HuH-7.5 (cell line): Measurements from ENCODE around the gene TMEM33.
"Not testable (repeated sequence)": the region's sequence is repeated elsewhere in the genome, so short reads cannot be mapped to it uniquely, and the experiment has no call there.

Experiments used
- DNase-seq: peaks from one replicate; pipeline ENCODE4 v3.0.0; 2011; ENCODE audit warnings: low spot score

Gene TMEM33

GRCh38 chr4:41934901-41935651 lies at the start of gene TMEM33:
Gene TMEM33 (plus strand): TSS chr4:41935429. CDS start chr4:41935485, 56 bp downstream.
- peak; percentile 53 for DNase-seq

GRCh38 chr4:41885456-41885855 lies 49.8 kb upstream of the TMEM33 start:
- no peak for DNase-seq

DNA sequence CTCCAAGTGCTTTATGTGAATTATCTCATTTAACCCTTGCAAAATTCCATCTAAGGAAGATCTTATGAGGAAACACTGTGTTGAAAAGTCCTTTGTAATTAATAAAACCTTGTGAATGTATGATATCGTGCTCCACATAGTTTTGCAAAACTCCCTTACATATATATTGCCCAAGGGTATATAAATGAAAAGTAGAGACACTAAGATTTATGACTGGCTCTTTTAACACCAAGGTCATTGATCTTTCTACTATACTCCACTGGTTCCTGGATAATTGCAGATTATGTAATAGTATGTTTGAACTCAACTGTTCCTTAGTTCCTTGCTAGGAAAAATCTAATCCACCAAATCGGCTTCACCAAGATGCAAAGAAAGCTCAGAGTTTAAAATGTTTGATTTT lies 48.0 kb upstream of the TMEM33 start:
- DNase-seq, result no peak

- DNase-seq, result no peak
These were observed 47.2 kb upstream of the TMEM33 start for GRCh38 chr4:41887821-41888686.

DNA sequence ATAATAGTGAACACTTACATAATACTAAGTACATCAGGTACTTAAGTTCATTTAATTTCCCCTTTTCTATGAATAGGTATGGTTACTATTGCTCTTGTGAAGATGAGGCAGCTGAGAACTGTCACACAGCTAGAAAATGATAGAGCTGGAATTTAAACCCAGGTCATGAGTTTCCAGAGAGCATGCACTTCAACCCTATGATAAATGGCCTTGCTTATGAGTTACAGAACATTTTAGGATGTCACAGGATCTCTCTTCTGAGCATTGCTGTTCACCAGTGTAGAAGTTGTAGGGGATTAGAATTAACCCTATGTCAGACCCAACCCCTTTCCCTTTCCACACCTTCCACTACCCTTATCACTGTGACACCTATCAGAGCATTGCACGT lies 46.5 kb upstream of the TMEM33 start:
- no peak for DNase-seq

- no peak for DNase-seq
These were observed 45.9 kb upstream of the TMEM33 start for GRCh38 chr4:41889317-41889716.

GRCh38 chr4:41890085-41890484 lies 45.1 kb upstream of the TMEM33 start:
- no peak for DNase-seq

DNA sequence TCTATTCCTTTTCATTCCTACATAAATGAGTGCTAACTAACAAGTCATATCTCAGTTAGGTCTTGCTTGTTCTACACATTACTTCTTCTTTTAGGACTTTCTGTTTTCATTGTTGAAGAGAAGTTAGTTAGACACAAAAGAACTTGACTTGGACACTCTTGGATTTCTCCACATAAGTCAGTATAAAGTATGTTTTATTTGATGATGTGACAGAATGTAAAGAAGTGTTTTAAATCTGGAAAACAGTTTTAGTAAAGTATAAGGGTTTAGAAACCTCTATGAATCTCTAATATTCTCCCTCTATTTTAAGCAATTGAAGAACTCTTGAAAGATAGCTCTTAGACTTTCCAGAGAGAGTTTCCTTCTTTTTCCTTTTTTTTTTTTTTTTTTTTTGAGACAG lies 38.6 kb upstream of the TMEM33 start:
- no peak for DNase-seq

DNA sequence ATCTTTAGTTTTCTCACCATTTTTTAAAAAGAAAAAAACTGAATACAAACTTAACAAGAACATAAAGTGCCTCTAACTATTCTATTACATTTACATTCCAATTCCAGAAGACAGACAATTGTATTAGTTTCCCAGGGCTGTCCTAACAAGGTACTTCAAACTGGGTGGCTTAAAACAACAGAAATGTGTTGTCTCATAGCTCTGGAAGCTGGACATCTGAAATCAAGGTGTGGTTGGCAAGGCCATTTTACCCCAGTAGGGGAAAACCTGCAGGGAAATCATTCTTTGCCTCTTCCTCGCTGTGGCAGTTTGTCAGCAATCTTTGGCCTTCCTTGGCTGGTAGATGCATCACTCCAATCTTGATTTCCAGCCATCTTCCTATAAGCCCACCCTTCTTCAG lies 37.5 kb upstream of the TMEM33 start:
- DNase-seq, result no peak

DNA sequence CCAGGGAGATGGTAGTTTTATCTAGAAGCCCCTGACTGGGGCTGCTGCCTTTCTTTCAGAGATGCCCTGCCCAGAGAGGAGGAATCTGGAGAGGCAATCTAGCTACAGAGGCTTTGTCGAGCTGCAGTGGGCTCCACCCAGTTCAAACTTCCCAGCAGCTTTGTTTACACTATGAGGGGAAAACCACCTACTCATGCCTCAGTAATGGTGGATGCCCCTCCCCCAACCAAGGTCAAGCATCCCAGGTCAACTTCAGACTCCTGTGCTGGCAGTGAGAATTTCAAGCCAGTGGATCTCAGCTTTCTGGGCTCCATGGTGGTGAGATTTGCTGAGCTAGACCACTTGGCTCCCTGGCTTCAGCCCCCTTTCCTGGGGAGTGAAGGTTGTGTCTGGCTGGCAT lies 26.1 kb upstream of the TMEM33 start:
- not testable (repeated sequence) for DNase-seq

DNA sequence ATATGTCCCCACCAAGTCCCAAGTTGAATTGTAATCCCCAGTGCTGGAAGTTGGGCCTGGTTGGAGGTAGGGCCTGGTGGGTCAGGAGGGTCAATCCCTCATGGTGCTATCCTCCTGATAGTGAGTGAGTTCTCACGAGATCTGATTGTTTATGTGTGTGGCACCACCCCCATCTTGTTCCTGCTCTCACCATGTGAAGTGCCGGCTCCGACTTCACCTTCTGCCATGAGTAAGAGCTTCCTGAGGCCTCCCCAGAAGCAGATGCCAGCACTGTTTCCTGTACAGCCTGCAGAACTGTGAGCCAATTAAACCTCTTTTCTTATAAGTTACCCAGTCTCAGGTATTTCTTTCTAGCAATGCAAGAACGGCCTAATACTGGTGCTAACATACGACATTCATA lies 22.7 kb upstream of the TMEM33 start:
- no peak for DNase-seq

DNA sequence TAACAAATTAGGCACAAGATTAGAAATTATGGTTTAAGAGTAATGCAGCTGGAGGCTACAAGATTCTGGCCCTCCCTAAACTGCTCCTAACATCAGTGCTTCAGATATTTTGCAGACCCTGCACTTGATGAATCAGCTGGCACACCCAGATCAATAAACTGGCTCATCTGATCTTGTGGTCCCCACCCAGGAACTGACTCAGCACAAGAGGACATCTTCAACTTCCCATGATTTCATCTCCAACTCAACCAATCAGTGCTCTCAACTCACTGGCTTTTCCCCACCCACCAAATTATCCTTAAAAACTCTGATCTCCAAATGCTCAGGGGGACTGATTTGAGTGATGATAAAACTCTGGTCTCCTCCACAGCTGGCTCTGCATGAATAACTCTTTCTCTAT lies 21.7 kb upstream of the TMEM33 start:
- DNase-seq, result no peak

DNA sequence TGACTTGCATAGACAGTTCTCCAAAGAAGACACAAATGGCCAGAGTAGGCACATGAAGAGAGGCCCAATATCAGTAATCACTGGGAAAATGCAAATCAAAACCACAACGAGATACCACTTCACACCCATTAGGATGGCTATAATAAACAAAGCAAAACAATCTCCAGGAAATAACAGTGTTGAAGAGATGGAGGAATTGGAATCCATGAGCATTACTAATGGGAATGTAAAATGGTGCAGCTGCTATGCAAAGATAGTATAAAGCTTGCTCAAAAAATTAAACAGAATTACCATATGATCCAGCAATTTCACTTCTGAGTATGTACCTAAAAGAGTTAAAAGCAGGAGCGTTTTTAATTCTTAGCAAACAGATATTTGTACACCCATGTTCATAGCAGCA lies 17.0 kb upstream of the TMEM33 start:
- DNase-seq, result no peak

- not testable (repeated sequence) for DNase-seq
These were observed 14.8 kb upstream of the TMEM33 start for GRCh38 chr4:41920416-41920815.

GRCh38 chr4:41921476-41921875 lies 13.8 kb upstream of the TMEM33 start:
- DNase-seq, result no peak

- DNase-seq, result no peak
These were observed 7.3 kb upstream of the TMEM33 start for GRCh38 chr4:41927796-41928499.

GRCh38 chr4:41930139-41930831 lies 4.9 kb upstream of the TMEM33 start:
- no peak for DNase-seq

- DNase-seq, result no peak
These were observed 2.2 kb upstream of the TMEM33 start for GRCh38 chr4:41932988-41933387.

DNA sequence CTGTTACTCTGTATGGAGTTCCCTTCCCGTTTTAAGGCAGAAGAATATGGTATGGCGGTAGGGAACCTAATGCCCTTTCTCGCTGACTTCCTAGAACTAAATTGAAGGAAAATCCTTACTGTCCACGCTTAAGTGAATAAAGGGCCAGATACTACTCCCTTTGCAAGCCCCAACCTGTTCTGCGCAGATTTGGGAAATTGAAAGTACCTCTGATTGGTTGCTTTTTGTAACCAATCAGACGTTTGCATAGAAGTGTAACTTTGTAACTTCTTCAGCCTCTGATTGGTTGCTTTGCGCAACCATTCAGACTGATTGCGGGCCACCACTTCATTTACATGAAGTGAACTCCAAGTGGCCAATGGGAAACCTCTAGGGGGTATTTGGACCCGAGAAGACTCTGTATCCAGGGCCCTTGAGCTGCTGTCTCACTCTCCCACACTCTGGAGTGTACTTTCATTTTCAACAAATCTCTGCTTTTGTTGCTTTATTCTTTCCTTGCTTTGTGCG lies 1.2 kb upstream of the TMEM33 start:
- DNase-seq, result no peak

GRCh38 chr4:41934514-41934900 lies 722 bp upstream of the TMEM33 start:
- no peak for DNase-seq

- no peak for DNase-seq
These were observed 408 bp downstream of the TMEM33 start for GRCh38 chr4:41935652-41936021.

- no peak for DNase-seq
These were observed 3.9 kb downstream of the TMEM33 start for GRCh38 chr4:41939016-41939626.
